HepG2 (cell line): ENCODE measurements around the gene ZNF615. TPM values are rescaled to one million over a fixed set of nuclear protein-coding genes. Genes with fewer than 3 reads are reported as not detected.
A peak's percentile ranks its signal among the peaks of the same experiment; 100 is the strongest.

Experiments used
- BHLHE40 ChIP-seq: IDR thresholded peaks from 2 replicates; pipeline ENCODE4 v1.6.1; 2011; ENCODE audit warnings: low read length, improper control_type of control experiment
- CBX2 ChIP-seq, 2 experiments: fragments of 200-600 bp in 1 of 2; sonication (generic); formaldehyde crosslinking in 1 of 2; IDR thresholded peaks; 2 replicates each; pipeline versions ENCODE4 v1.7.0 to v1.8.1; 2018 to 2022; ENCODE audit warnings: low read depth in 2 of 2, low read length in 1 of 2, mild to moderate bottlenecking in 1 of 2, missing genetic modification reagents in 1 of 2
- IKZF5 ChIP-seq: IDR thresholded peaks from 2 replicates; pipeline ENCODE4 v1.6.1; 2018; ENCODE audit warnings: missing genetic modification reagents, mild to moderate bottlenecking, missing compliant biosample characterization
- KLF16 ChIP-seq, 2 experiments: sonication (generic) in 1 of 2; formaldehyde crosslinking in 1 of 2; IDR thresholded peaks; 2 replicates each; pipeline versions ENCODE4 v1.6.1 to v1.8.0; 2016 to 2023; ENCODE audit warnings: missing genetic modification reagents in 2 of 2, missing compliant biosample characterization in 1 of 2
- NFRKB ChIP-seq: fragments of 450-650 bp; IDR thresholded peaks from 2 replicates; pipeline ENCODE4 v1.6.1; 2017
- SKI ChIP-seq: fragments of 450-650 bp; IDR thresholded peaks from one replicate; pipeline ENCODE4 v1.6.1; 2018; ENCODE audit warnings: mild to moderate bottlenecking; ENCODE audit not compliant: partially characterized antibody
- SRSF1 ChIP-seq: fragments of 200-400 bp; formaldehyde crosslinking; optimal IDR thresholded peaks from 2 replicates; pipeline ENCODE3; 2017; ENCODE audit warnings: mild to moderate bottlenecking, low read depth, low read length, moderate library complexity
- WIZ ChIP-seq: sonication (generic); formaldehyde crosslinking; IDR thresholded peaks from 2 replicates; pipeline ENCODE4 v1.5.1; 2020; ENCODE audit warnings: mild to moderate bottlenecking, missing genetic modification reagents
- ZBTB40 ChIP-seq, 2 experiments: fragments of 450-650 bp in 1 of 2; sonication (generic) in 1 of 2; formaldehyde crosslinking in 1 of 2; IDR thresholded peaks; 2 replicates each; pipeline versions ENCODE4 v1.6.1 to v1.8.0; 2016 to 2022; ENCODE audit warnings: antibody characterized with exemption in 1 of 2, mild to moderate bottlenecking in 1 of 2, missing genetic modification reagents in 1 of 2
- ZBTB7B ChIP-seq: sonication (generic); formaldehyde crosslinking; IDR thresholded peaks from 2 replicates; pipeline ENCODE4 v1.4.0; 2020; ENCODE audit warnings: missing genetic modification reagents
- ZNF12 ChIP-seq: sonication (generic); formaldehyde crosslinking; IDR thresholded peaks from 2 replicates; pipeline ENCODE4 v1.5.0; 2020; ENCODE audit warnings: missing genetic modification reagents
- ZNF557 ChIP-seq: sonication (generic); formaldehyde crosslinking; IDR thresholded peaks from 2 replicates; pipeline ENCODE4 v1.4.0; 2020; ENCODE audit warnings: missing genetic modification reagents
- ZNF672 ChIP-seq: sonication (generic); formaldehyde crosslinking; IDR thresholded peaks from 2 replicates; pipeline ENCODE4 v1.8.1; 2022; ENCODE audit warnings: missing genetic modification reagents
- ZNF850 ChIP-seq: sonication (generic); formaldehyde crosslinking; conservative IDR thresholded peaks from 2 replicates; pipeline ENCODE4 v1.9.0; 2021; ENCODE audit warnings: mild to moderate bottlenecking, missing genetic modification reagents
- polyA plus RNA-seq, 8 experiments: library from polyadenylated mRNA; depleted of rRNA in 3 of 8; stranded (reverse) in 7 of 8; unstranded in 1 of 8; fragments of >200 nt; fragmentation: Illumina TruSeq in 4 of 8; extraction: Trizol in 4 of 8; gene quantifications; 2 replicates each; pipeline versions ENCODE4 v1.2.1 to v1.2.3, GENCODE V29; 2011 to 2016; ENCODE audit warnings: low read depth in 4 of 8, missing spikeins in 1 of 8, mixed read lengths in 1 of 8; ENCODE audit not compliant: insufficient read depth in 1 of 8
- total RNA-seq, 5 experiments: library from RNA; depleted of rRNA; stranded (reverse); fragments of >200 nt; fragmentation: Illumina TruSeq; extraction: Trizol; gene quantifications; 2 replicates each; pipeline ENCODE4 v1.2.3, GENCODE V29; 2016; ENCODE audit warnings: low read depth in 1 of 5
- TF ChIP-seq, protein P1 (sequence below): sonication (generic); formaldehyde crosslinking; IDR thresholded peaks from 2 replicates; pipeline ENCODE4 v1.5.0; 2020; ENCODE audit warnings: missing genetic modification reagents, mild to moderate bottlenecking, borderline replicate concordance

Gene ZNF615
- total and polyA plus RNA-seq, 2 of the 13 experiments (the other 11 are each of a cell fraction or from before 2014, with no cell fraction given), result 5.2 to 7.8 TPM

DNA sequence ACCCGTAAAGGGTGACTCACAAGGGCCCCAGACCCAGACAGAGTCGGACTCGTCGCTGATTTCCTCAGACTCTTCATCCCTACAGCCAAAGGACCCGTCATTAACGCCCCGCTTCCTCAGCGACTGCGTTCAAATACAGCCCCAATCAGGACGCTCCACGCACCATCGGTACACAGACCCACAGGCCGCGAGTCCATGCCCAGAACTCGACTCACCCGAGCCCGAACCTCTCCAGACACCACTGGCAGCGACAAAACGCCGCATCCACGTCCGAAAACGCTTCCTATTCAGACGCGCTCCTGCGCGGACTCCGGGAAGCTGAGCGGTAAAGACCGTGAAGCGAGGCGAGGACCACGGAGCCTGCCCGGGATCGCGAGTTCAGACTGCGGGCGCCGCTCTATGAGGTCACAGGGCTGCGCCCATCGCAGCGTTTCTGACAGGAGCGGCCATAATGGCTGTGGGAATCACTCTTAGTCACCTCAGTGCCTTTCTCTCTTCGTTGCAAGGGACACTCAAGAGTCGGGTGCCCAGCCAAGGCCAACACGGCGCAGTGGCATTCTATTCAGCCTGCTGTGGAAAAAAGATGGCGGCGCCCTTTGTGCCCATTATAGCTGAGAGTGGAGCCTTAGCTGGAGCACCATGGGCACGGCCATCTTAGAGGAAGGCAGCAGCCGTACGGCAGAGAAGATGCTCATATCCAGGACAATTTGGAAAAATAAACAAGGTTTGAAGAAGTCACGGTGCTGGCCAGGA lies 20.2 kb upstream of the ZNF615 start, which contains the start of gene ZNF614 (continued):
- peak; percentile 66 for TF ChIP-seq IKZF5
- peak in 1 of 2 experiments; percentile 31; a peak in 2 of 4 replicates for TF ChIP-seq KLF16 (CRISPR knock-in tag; IDR thresholded peaks at IDR 0.05)
- no peak for TF ChIP-seq ZBTB40 (IDR thresholded peaks at IDR 0.05)
- peak; percentile 70; the same call in 1 of the 2 replicates for TF ChIP-seq ZBTB40 (CRISPR knock-in tag; IDR thresholded peaks at IDR 0.05)
- TF ChIP-seq ZNF672 (CRISPR knock-in tag), result no peak
- peak; percentile 60 for TF ChIP-seq SRSF1
- TF ChIP-seq BHLHE40, result no peak
- TF ChIP-seq ZNF557 (CRISPR knock-in tag), result no peak
- no peak for TF ChIP-seq CBX2 (IDR thresholded peaks at IDR 0.05; ENCODE audit: low read depth, low read length)
- TF ChIP-seq CBX2 (CRISPR knock-in tag; IDR thresholded peaks at IDR 0.05; ENCODE audit: low read depth), result no peak
- 0 out of 2 replicates have a peak, but pooled peaks have one; percentile 51 for TF ChIP-seq WIZ (CRISPR knock-in tag)
- no peak for TF ChIP-seq SKI
- TF ChIP-seq ZNF850 (CRISPR knock-in tag), result no peak
- TF ChIP-seq, protein P1, sequence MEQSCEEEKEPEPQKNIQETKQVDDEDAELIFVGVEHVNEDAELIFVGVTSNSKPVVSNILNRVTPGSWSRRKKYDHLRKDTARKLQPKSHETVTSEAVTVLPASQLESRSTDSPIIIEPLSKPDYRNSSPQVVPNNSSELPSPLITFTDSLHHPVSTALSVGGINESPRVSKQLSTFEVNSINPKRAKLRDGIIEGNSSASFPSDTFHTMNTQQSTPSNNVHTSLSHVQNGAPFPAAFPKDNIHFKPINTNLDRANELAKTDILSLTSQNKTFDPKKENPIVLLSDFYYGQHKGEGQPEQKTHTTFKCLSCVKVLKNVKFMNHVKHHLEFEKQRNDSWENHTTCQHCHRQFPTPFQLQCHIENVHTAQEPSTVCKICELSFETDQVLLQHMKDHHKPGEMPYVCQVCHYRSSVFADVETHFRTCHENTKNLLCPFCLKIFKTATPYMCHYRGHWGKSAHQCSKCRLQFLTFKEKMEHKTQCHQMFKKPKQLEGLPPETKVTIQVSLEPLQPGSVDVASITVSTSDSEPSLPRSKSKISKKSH, result peak; percentile 12; the same call in 1 of the 2 replicates
- TF ChIP-seq ZBTB7B (CRISPR knock-in tag), result no peak
- peak; percentile 81; the same call in 1 of the 2 replicates for TF ChIP-seq NFRKB
- peak; percentile 50; the same call in 1 of the 2 replicates for TF ChIP-seq ZNF12 (CRISPR knock-in tag)
